ENCODE data around the gene CD200. TPM values are rescaled to one million over a fixed set of nuclear protein-coding genes. Genes with fewer than 3 reads are reported as not detected.
A peak's percentile ranks its signal among the peaks of the same experiment; 100 is the strongest.

CD200 gene
- total RNA-seq, 1 experiment from 2014 or later = not detected

DNA sequence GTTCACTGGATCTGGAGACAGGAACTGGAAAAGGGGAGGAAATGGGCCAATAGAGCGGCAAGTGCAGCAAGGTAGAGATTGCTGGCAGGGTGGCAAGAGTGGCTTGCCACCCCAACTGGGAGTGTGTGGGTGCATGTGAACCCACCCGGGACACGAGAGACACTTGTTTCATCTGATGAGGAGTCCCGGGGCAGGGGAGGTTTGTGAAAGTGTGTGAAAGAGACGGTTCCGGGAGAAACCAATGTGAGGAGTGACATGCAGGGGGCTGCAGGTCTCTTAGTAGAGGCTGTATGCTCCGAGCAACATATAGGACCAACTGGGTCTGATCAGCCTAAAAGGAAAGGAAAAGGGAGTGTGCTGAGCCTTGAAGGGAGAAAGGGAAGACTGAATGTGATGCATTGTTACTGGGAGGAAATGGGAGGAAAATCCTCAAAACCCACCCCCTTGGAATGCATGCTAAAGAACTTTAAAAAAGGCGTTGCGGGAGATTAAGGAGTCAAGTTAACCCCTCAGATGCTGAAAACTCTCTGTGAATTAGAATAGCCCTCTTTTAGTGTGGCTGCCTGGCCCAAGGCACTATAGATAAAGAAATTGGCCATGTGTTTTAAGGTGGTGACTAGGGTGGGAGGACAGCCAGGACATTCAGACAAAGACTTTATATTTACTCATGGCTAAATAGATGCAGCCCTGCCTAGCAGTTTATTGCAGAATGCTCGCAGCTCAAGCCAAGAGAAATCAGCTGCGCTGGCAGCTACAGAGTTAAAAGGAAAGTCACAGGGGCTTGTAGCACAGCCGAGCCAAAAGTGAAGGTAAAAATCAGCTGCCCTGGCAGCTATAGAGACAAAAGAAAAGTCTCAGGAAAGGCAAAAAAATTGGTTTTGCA lies 29.8 kb upstream of the CD200 start:
- Histone ChIP-seq H3K27ac (ENCODE audit: low read depth, low read length, poor library complexity, severe bottlenecking) (peak overlapping the region; percentile 31), H3K36me3 (ENCODE audit: insufficient read depth, low read length, poor library complexity, severe bottlenecking) (no peaks in the 10 kb centered on the region), H3K9me3 (ENCODE audit: low read depth, low read length, poor library complexity, severe bottlenecking) (no peaks in the 10 kb centered on the region), H3K4me1 (ENCODE audit: insufficient read depth, low read length, poor library complexity, severe bottlenecking) (peaks cover 21% of the 10 kb centered on the region), H3K27me3 (replicated peaks; ENCODE audit: insufficient read depth, low read depth, low read length, poor library complexity) (no peaks in the 10 kb centered on the region), H3K4me3 (ENCODE audit: low read depth, low read length, poor library complexity, severe bottlenecking) (peak overlapping the region; percentile 40)
- intact Hi-C loops (cut with micrococcal nuclease; ENCODE audit: unreplicated experiment) = no loop called here
- BruUV-seq (replicated peaks) = no TSS peak
- peak; percentile 52 for DNase-seq (ENCODE audit: low spot score)
- TF ChIP-seq, protein P1, sequence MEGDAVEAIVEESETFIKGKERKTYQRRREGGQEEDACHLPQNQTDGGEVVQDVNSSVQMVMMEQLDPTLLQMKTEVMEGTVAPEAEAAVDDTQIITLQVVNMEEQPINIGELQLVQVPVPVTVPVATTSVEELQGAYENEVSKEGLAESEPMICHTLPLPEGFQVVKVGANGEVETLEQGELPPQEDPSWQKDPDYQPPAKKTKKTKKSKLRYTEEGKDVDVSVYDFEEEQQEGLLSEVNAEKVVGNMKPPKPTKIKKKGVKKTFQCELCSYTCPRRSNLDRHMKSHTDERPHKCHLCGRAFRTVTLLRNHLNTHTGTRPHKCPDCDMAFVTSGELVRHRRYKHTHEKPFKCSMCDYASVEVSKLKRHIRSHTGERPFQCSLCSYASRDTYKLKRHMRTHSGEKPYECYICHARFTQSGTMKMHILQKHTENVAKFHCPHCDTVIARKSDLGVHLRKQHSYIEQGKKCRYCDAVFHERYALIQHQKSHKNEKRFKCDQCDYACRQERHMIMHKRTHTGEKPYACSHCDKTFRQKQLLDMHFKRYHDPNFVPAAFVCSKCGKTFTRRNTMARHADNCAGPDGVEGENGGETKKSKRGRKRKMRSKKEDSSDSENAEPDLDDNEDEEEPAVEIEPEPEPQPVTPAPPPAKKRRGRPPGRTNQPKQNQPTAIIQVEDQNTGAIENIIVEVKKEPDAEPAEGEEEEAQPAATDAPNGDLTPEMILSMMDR (conservative IDR thresholded peaks at IDR 0.05; ENCODE audit: low read depth, low read length) = no peak
- no peak for TF ChIP-seq EZH2 (IDR thresholded peaks at IDR 0.05; ENCODE audit: borderline replicate concordance, low read depth, low read length, poor library complexity, severe bottlenecking)
- POLR2A ChIA-PET (ENCODE audit: low non-redundant PET) = no interaction called here
- CTCF ChIA-PET = no interaction called here

DNA sequence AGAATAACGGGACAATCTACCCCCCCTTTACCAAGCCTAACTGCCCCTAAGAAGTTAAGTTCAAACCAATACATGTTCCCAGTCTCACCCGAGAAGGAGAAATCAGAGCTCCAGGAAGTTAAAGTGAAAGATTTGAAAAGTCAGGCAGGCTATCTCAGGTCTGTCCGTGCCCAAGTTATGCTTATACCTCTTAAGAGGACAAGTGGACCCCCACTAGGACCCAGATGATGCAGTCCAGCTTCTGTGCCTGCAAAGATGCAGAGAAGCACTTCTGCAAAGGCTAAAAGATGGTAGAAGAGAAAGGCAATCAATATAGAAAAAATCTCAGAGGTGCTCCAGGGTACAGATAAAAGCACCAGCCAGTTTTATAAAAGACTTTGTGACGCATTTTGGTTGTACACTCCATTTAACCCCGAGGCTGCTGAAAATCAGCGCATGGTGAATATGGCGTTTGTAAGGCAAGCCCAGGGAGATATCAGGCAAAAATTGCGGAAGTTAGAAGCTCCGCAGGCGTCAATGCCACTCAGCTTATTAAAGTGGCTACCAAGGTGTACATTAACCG lies 29.1 kb upstream of the CD200 start:
- Histone ChIP-seq H3K27ac (ENCODE audit: low read depth, low read length, poor library complexity, severe bottlenecking) (peak overlapping the region; percentile 31), H3K36me3 (ENCODE audit: insufficient read depth, low read length, poor library complexity, severe bottlenecking) (no peaks in the 10 kb centered on the region), H3K27me3 (replicated peaks; ENCODE audit: insufficient read depth, low read depth, low read length, poor library complexity) (no peaks in the 10 kb centered on the region), H3K9me3 (ENCODE audit: low read depth, low read length, poor library complexity, severe bottlenecking) (no peaks in the 10 kb centered on the region), H3K4me1 (ENCODE audit: insufficient read depth, low read length, poor library complexity, severe bottlenecking) (peaks cover 21% of the 10 kb centered on the region), H3K4me3 (ENCODE audit: low read depth, low read length, poor library complexity, severe bottlenecking) (peak overlapping the region; percentile 40)
- no peak for TF ChIP-seq EZH2 (IDR thresholded peaks at IDR 0.05; ENCODE audit: borderline replicate concordance, low read depth, low read length, poor library complexity, severe bottlenecking)
- TF ChIP-seq, protein P1 (conservative IDR thresholded peaks at IDR 0.05; ENCODE audit: low read depth, low read length) = no peak
- ChIA-PET POLR2A (ENCODE audit: low non-redundant PET) (no interaction called here), CTCF (interaction anchor here (1.3 kb wide), 1 partner anchor 11 kb away, joined by 3 read pairs; no protein-coding TSS in a partner anchor)
- peak; percentile 39 for DNase-seq (ENCODE audit: low spot score)
- no TSS peak for BruUV-seq (replicated peaks)
- intact Hi-C loops (cut with micrococcal nuclease; ENCODE audit: unreplicated experiment) = no loop called here

DNA sequence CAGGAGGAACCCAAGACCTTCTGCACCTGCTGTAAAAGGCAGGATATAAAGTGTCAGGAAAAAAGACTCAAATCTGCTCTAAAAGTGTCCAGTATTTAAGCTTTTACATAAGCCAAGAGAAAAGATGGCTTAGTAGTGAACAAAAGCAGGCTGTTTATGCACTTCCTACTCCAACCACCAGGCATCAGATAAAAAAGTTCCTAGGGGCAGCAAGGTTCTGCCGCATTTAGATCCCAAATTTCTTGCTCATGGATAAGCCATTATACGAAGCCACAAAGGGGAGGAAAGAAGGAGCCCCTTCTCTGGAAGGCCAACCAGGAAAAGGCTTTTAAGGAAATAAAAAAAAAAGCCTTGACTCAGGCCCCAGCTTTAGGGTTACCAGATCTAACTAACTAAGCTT lies 28.3 kb upstream of the CD200 start:
- H3K4me1 ChIP-seq (ENCODE audit: insufficient read depth, low read length, poor library complexity, severe bottlenecking) = peaks cover 21% of the 10 kb centered on the region
- DNase-seq (ENCODE audit: low spot score) = no peak
- TF ChIP-seq, protein P1 (conservative IDR thresholded peaks at IDR 0.05; ENCODE audit: low read depth, low read length) = peak; percentile 25; the same call in 1 of the 2 replicates
- TF ChIP-seq EZH2 (IDR thresholded peaks at IDR 0.05; ENCODE audit: borderline replicate concordance, low read depth, low read length, poor library complexity, severe bottlenecking) = no peak
- ChIA-PET CTCF (interaction anchor here (1.3 kb wide), 1 partner anchor 12 kb away, joined by 3 read pairs; no protein-coding TSS in a partner anchor), POLR2A (ENCODE audit: low non-redundant PET) (no interaction called here)
- no peaks in the 10 kb centered on the region for H3K27me3 ChIP-seq (replicated peaks; ENCODE audit: insufficient read depth, low read depth, low read length, poor library complexity)
- intact Hi-C loops (cut with micrococcal nuclease; ENCODE audit: unreplicated experiment) = no loop called here
- no TSS peak for BruUV-seq (replicated peaks)
- no peak overlapping the region for H3K4me3 ChIP-seq (ENCODE audit: low read depth, low read length, poor library complexity, severe bottlenecking)
- H3K36me3 ChIP-seq (ENCODE audit: insufficient read depth, low read length, poor library complexity, severe bottlenecking) = no peaks in the 10 kb centered on the region
- H3K27ac ChIP-seq (ENCODE audit: low read depth, low read length, poor library complexity, severe bottlenecking) = no peak overlapping the region
- no peaks in the 10 kb centered on the region for H3K9me3 ChIP-seq (ENCODE audit: low read depth, low read length, poor library complexity, severe bottlenecking)
